Mesenchymal stem cell (in vitro differentiated cells and primary cell): ENCODE data around the gene GRID2.
"Not testable (repeated sequence)": the region's sequence is repeated elsewhere in the genome, so short reads cannot be mapped to it uniquely, and the experiment has no call there.

ENCODE experiments used
- DNase-seq: peaks from one replicate; pipeline ENCODE4 v3.0.0-alpha.2; 2013
- H2AFZ ChIP-seq: one replicate; pipeline ENCODE4 v1.6.1; 2013; ENCODE audit warnings: low read depth, mild to moderate bottlenecking, control low read depth, inconsistent platforms, low read length, moderate library complexity
- H2AK5ac ChIP-seq: 2 replicates; pipeline ENCODE4 v1.6.1; 2013; ENCODE audit warnings: low read length, moderate library complexity, mild to moderate bottlenecking, inconsistent platforms; ENCODE audit not compliant: severe bottlenecking
- H2BK120ac ChIP-seq: one replicate; pipeline ENCODE4 v1.6.1; 2013; ENCODE audit warnings: low read depth, mild to moderate bottlenecking, inconsistent platforms, low read length, moderate library complexity
- H2BK12ac ChIP-seq, 2 experiments: one replicate each; pipeline ENCODE4 v1.6.1; 2013; ENCODE audit warnings: inconsistent platforms in 2 of 2, low read length in 2 of 2, mild to moderate bottlenecking in 2 of 2, moderate library complexity in 2 of 2, control low read depth in 1 of 2
- H2BK15ac ChIP-seq: one replicate; pipeline ENCODE4 v1.6.1; 2013; ENCODE audit warnings: mild to moderate bottlenecking, low read depth, inconsistent platforms; ENCODE audit not compliant: poor library complexity, severe bottlenecking
- H2BK5ac ChIP-seq: 2 replicates; pipeline ENCODE4 v1.6.1; 2013; ENCODE audit warnings: low read depth, mild to moderate bottlenecking, low read length, control low read depth, inconsistent platforms; ENCODE audit not compliant: poor library complexity, severe bottlenecking
- H3K14ac ChIP-seq, 2 experiments: one replicate each; pipeline ENCODE4 v1.6.1; 2013; ENCODE audit warnings: inconsistent platforms in 2 of 2, low read length in 2 of 2, control low read depth in 1 of 2, mild to moderate bottlenecking in 1 of 2, moderate library complexity in 1 of 2
- H3K18ac ChIP-seq, 2 experiments: one replicate each; pipeline ENCODE4 v1.6.1; 2013; ENCODE audit warnings: inconsistent platforms in 2 of 2, low read length in 2 of 2, control low read depth in 1 of 2, low read depth in 1 of 2, mild to moderate bottlenecking in 1 of 2
- H3K23ac ChIP-seq, 2 experiments: one replicate each; pipeline ENCODE4 v1.6.1; 2013; ENCODE audit warnings: inconsistent platforms in 2 of 2, low read length in 2 of 2, mild to moderate bottlenecking in 2 of 2, moderate library complexity in 2 of 2, control low read depth in 1 of 2
- H3K27ac ChIP-seq: 2 replicates; pipeline ENCODE4 v1.5.1; 2013; ENCODE audit warnings: mild to moderate bottlenecking, moderate library complexity, low read length, control low read depth, inconsistent platforms; ENCODE audit not compliant: poor library complexity, severe bottlenecking
- H3K27me3 ChIP-seq, 2 experiments: 2 replicates each; pipeline versions ENCODE4 v1.6.1 to v1.7.0; 2013; ENCODE audit warnings: low read length in 2 of 2, mild to moderate bottlenecking in 2 of 2, moderate library complexity in 2 of 2, control low read depth in 1 of 2, inconsistent platforms in 1 of 2; ENCODE audit not compliant: control insufficient read depth in 1 of 2, insufficient read depth in 1 of 2
- H3K36me3 ChIP-seq, 2 experiments: 2 replicates each; pipeline versions ENCODE4 v1.6.1 to v1.7.0; 2013; ENCODE audit warnings: low read length in 2 of 2, control low read depth in 1 of 2, inconsistent platforms in 1 of 2, low read depth in 1 of 2, mild to moderate bottlenecking in 1 of 2; ENCODE audit not compliant: insufficient read depth in 2 of 2, control insufficient read depth in 1 of 2
- H3K4ac ChIP-seq, 2 experiments: one replicate each; pipeline ENCODE4 v1.6.1; 2013; ENCODE audit warnings: inconsistent platforms in 2 of 2, low read length in 2 of 2, mild to moderate bottlenecking in 2 of 2, moderate library complexity in 2 of 2, control low read depth in 1 of 2, low read depth in 1 of 2
- H3K4me1 ChIP-seq: 2 replicates; pipeline ENCODE4 v1.6.1; 2013; ENCODE audit warnings: low read depth, low read length, control low read depth; ENCODE audit not compliant: control insufficient read depth, insufficient read depth
- H3K4me2 ChIP-seq: 2 replicates; pipeline ENCODE4 v1.6.1; 2013; ENCODE audit warnings: low read length, mild to moderate bottlenecking, inconsistent platforms; ENCODE audit not compliant: poor library complexity, severe bottlenecking
- H3K4me3 ChIP-seq, 2 experiments: 2 replicates each; pipeline versions ENCODE4 v1.5.1 to v1.7.0; 2013; ENCODE audit warnings: low read length in 2 of 2, mild to moderate bottlenecking in 2 of 2, control low read depth in 1 of 2, low read depth in 1 of 2; ENCODE audit not compliant: insufficient read depth in 1 of 2
- H3K79me1 ChIP-seq: replicated peaks from 2 replicates; pipeline ENCODE4 v1.6.1; 2013; ENCODE audit warnings: mild to moderate bottlenecking, control low read depth, low read length, inconsistent platforms; ENCODE audit not compliant: poor library complexity, severe bottlenecking
- H3K9ac ChIP-seq: 2 replicates; pipeline ENCODE4 v1.7.0; 2013; ENCODE audit warnings: mild to moderate bottlenecking, low read length, moderate library complexity
- H3K9me3 ChIP-seq: 2 replicates; pipeline ENCODE4 v1.7.0; 2013; ENCODE audit warnings: mild to moderate bottlenecking, low read length; ENCODE audit not compliant: control insufficient read depth
- H4K8ac ChIP-seq: one replicate; pipeline ENCODE4 v1.6.1; 2013; ENCODE audit warnings: inconsistent platforms, mild to moderate bottlenecking, low read length, moderate library complexity
- H4K91ac ChIP-seq: one replicate; pipeline ENCODE4 v1.6.1; 2013; ENCODE audit warnings: mild to moderate bottlenecking, low read length, inconsistent platforms
- WGBS: methylation state at CpG from one replicate; pipeline ENCODE4 v1.1.7; 2013; ENCODE audit warnings: mixed read lengths; 5-methylcytosine and 5-hydroxymethylcytosine counted together

Gene GRID2

GRCh38 chr4:93359586-93359985, 1055.8 kb downstream of the GRID2 start:
- no peaks in the 10 kb centered on the region for H3K27me3 ChIP-seq
- no peak for DNase-seq
- no peak overlapping the region for H4K8ac ChIP-seq
- H2AK5ac ChIP-seq = no peak overlapping the region
- H3K4me2 ChIP-seq = no peak overlapping the region
- no peak overlapping the region for H3K14ac ChIP-seq
- H3K4ac ChIP-seq = no peak overlapping the region
- no peak overlapping the region for H3K18ac ChIP-seq
- H3K36me3 ChIP-seq = no peaks in the 10 kb centered on the region
- no peaks in the 10 kb centered on the region for H3K79me1 ChIP-seq
- no peaks in the 10 kb centered on the region for H3K4me1 ChIP-seq
- H2AFZ ChIP-seq = no peak overlapping the region
- no peak overlapping the region for H3K9ac ChIP-seq
- no peak overlapping the region for H2BK12ac ChIP-seq
- H2BK15ac ChIP-seq = no peak overlapping the region
- no peaks in the 10 kb centered on the region for H3K9me3 ChIP-seq
- no peak overlapping the region for H2BK120ac ChIP-seq
- H2BK5ac ChIP-seq = no peak overlapping the region
- WGBS = 84% methylated on average over 3 of the region's 3 CpGs
- no peak overlapping the region for H4K91ac ChIP-seq
- no peak overlapping the region for H3K23ac ChIP-seq
- H3K27ac ChIP-seq = no peak overlapping the region
- no peak overlapping the region for H3K4me3 ChIP-seq

DNA sequence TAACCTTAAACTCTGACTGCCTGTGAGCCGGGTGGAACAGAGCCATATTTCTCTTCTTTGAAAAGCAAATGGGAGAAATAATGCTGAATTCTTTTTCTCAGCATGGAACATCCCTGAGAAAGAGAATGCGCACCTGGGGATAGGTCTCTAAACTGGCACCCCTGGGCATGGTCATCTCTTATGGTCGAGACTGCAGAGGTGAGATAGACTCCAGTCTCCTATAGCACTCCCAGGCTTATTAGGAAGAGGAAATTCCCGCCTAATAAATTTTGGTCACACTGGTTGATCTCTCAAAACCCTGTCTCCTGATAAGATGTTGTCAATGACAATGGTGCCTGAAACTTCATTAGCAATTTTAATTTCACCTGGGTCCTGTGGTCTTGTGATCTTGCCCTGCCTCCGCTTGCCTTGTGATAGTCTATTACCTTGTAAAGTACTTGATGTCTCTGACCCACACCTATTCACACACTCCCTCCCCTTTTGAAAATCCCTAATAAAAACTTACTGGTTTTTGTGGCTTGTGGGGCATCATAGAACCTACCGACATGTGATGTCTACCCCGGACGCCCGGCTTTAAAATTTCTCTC, 1062.5 kb downstream of the GRID2 start:
- not testable (repeated sequence) for H3K14ac ChIP-seq, H3K4ac ChIP-seq

DNA sequence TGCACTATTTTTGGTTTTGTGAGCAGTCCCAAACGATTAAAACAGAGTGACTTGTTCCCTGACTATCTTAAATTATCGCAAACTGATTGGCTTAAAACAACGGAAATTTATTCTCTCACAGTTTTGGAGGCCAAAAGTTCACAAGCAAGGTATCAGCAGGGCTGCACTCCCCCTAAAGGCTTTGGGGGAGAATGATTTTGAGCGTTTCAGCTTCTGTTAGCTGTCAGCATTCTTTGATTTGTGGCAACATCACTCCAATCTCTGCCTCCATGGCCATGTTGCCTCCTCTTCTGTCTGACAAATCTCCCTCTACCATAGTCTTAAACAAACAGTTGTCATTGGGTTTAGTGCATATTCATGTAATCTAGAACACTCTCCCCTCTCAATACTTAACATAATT, 1065.2 kb downstream of the GRID2 start:
- Histone ChIP-seq H3K4me1 (no peaks in the 10 kb centered on the region), H3K79me1 (no peaks in the 10 kb centered on the region), H4K91ac (no peak overlapping the region), H2BK12ac (no peak overlapping the region), H3K27ac (no peak overlapping the region), H3K36me3 (no peaks in the 10 kb centered on the region), H4K8ac (no peak overlapping the region), H3K23ac (no peak overlapping the region), H3K4me3 (no peak overlapping the region), H3K27me3 (no peaks in the 10 kb centered on the region), H3K14ac (no peak overlapping the region), H2BK15ac (no peak overlapping the region), H3K18ac (no peak overlapping the region), H2AK5ac (no peak overlapping the region), H3K9ac (no peak overlapping the region), H2AFZ (no peak overlapping the region), H3K4me2 (no peak overlapping the region), H2BK5ac (no peak overlapping the region), H3K9me3 (no peaks in the 10 kb centered on the region), H2BK120ac (no peak overlapping the region), H3K4ac (no peak overlapping the region)
- no peak for DNase-seq
- WGBS = 82% methylated on average over 4 of the region's 4 CpGs

More for the DNA sequence above, 1062.5 kb downstream of the GRID2 start:
- not testable (repeated sequence) for H3K9ac ChIP-seq, H2BK5ac ChIP-seq, H2AK5ac ChIP-seq, H2BK15ac ChIP-seq, H3K4me1 ChIP-seq, H3K23ac ChIP-seq, H3K27ac ChIP-seq, H2AFZ ChIP-seq, H3K4me3 ChIP-seq, H3K79me1 ChIP-seq, H4K8ac ChIP-seq, H3K27me3 ChIP-seq, DNase-seq, H3K18ac ChIP-seq, H3K4me2 ChIP-seq, H2BK12ac ChIP-seq, H2BK120ac ChIP-seq, H3K9me3 ChIP-seq, H3K36me3 ChIP-seq, H4K91ac ChIP-seq
- WGBS = 89% methylated on average over 9 of the region's 9 CpGs

DNA sequence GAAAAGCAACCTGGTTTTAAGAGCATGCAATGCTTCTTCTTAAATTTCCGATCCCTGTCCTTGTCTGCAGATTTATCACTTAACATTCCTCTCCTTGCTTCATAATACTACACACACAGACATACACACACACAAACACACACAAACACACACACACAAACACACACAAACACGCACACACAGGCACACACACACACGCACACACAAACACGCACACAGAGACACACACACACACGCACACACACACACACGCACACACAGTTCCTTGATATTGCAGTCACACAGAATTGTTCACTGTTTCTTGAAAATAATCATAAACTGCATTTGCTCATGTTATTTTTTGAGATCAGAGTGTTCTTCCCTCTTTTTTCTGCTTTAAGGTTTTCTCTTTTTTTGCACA, 1066.5 kb downstream of the GRID2 start:
- H4K91ac ChIP-seq = no peak overlapping the region
- H2AK5ac ChIP-seq = no peak overlapping the region
- 86% methylated on average over 6 of the region's 6 CpGs for WGBS
- no peak overlapping the region for H2BK15ac ChIP-seq
- H2BK12ac ChIP-seq = no peak overlapping the region
- no peak overlapping the region for H2BK5ac ChIP-seq
- H3K79me1 ChIP-seq = no peaks in the 10 kb centered on the region
- H3K27ac ChIP-seq = no peak overlapping the region
- H3K14ac ChIP-seq = no peak overlapping the region
- H3K18ac ChIP-seq = no peak overlapping the region
- no peak overlapping the region for H3K4ac ChIP-seq
- H3K36me3 ChIP-seq = no peaks in the 10 kb centered on the region
- no peak overlapping the region for H3K4me3 ChIP-seq
- no peak overlapping the region for H3K23ac ChIP-seq
- H3K27me3 ChIP-seq = no peaks in the 10 kb centered on the region
- H3K9me3 ChIP-seq = no peaks in the 10 kb centered on the region
- H3K9ac ChIP-seq = no peak overlapping the region
- H2AFZ ChIP-seq = no peak overlapping the region
- no peak overlapping the region for H4K8ac ChIP-seq
- H3K4me2 ChIP-seq = no peak overlapping the region
- DNase-seq = no peak
- H3K4me1 ChIP-seq = no peaks in the 10 kb centered on the region
- no peak overlapping the region for H2BK120ac ChIP-seq
